NOMO-1 treated with dmso at 0.1 percent for 144 hours (cell line): ENCODE results near the gene KRT34.
"Not testable (repeated sequence)": the region's sequence is repeated elsewhere in the genome, so short reads cannot be mapped to it uniquely, and the experiment has no call there.

Experiments
- DNase-seq: peaks from one replicate; lab custom pipeline; 2025; ENCODE audit not compliant: unreplicated experiment; lab: John Stamatoyannopoulos, UW

KRT34 gene

GRCh38 chr17:41367426-41368075, 14.6 kb downstream of the KRT34 start:
- no peak for DNase-seq

- DNase-seq: no peak
These were observed 16.0 kb downstream of the KRT34 start for GRCh38 chr17:41366070-41366469.

GRCh38 chr17:41363881-41364280, 18.2 kb downstream of the KRT34 start:
- no peak for DNase-seq

- DNase-seq: no peak
These were observed 21.7 kb downstream of the KRT34 start for GRCh38 chr17:41360296-41360995.

GRCh38 chr17:41354536-41354935, 27.6 kb downstream of the KRT34 start:
- peak; percentile 67 for DNase-seq

GRCh38 chr17:41352597-41353366, 29.3 kb downstream of the KRT34 start:
- no peak for DNase-seq

- no peak for DNase-seq
These were observed 30.9 kb downstream of the KRT34 start for GRCh38 chr17:41351177-41351576.

- DNase-seq: not testable (repeated sequence)
These were observed 31.7 kb downstream of the KRT34 start, which contains the start of gene KRT33A for GRCh38 chr17:41350381-41350878. TSS of gene KRT33A (minus strand) at chr17:41350828. CDS start at chr17:41350767, 61 bp downstream.

- no peak for DNase-seq
These were observed 34.0 kb downstream of the KRT34 start for GRCh38 chr17:41347869-41348760.

- DNase-seq: not testable (repeated sequence)
These were observed 35.7 kb downstream of the KRT34 start for GRCh38 chr17:41346421-41346820.

- no peak for DNase-seq
These were observed 36.1 kb downstream of the KRT34 start for GRCh38 chr17:41345992-41346391.

GRCh38 chr17:41343029-41343428, 39.1 kb downstream of the KRT34 start:
- no peak for DNase-seq

GRCh38 chr17:41340934-41341861, 40.9 kb downstream of the KRT34 start:
- DNase-seq: no peak

GRCh38 chr17:41340494-41340893, 41.6 kb downstream of the KRT34 start:
- no peak for DNase-seq

GRCh38 chr17:41339571-41340172, 42.4 kb downstream of the KRT34 start:
- DNase-seq: no peak

- DNase-seq: peak; percentile 29
These were observed 43.1 kb downstream of the KRT34 start for GRCh38 chr17:41338961-41339485.

GRCh38 chr17:41335747-41336146, 46.4 kb downstream of the KRT34 start:
- DNase-seq: no peak

GRCh38 chr17:41334385-41335305, 47.5 kb downstream of the KRT34 start:
- DNase-seq: no peak
